HepG2 (cell line): Measurements from ENCODE around the gene FAM83E. TPM values are rescaled to one million over a fixed set of nuclear protein-coding genes. Genes with fewer than 3 reads are reported as not detected.

ENCODE experiments used
- ERF ChIP-seq: IDR thresholded peaks from 2 replicates; pipeline ENCODE4 v1.6.1; 2018; ENCODE audit warnings: missing biosample characterization, missing genetic modification reagents
- KDM5A ChIP-seq: fragments of 200-600 bp; sonication (generic); IDR thresholded peaks from 2 replicates; pipeline ENCODE4 v1.7.0; 2018; ENCODE audit warnings: antibody characterized with exemption, mild to moderate bottlenecking, low read length, borderline replicate concordance
- REST ChIP-seq, 2 experiments: IDR thresholded peaks; 2 replicates each; pipeline ENCODE4 v1.6.1; 2011 to 2012; ENCODE audit warnings: low read length in 2 of 2, borderline replicate concordance in 1 of 2, low read depth in 1 of 2, mild to moderate bottlenecking in 1 of 2, moderate library complexity in 1 of 2
- RXRB ChIP-seq: IDR thresholded peaks from 2 replicates; pipeline ENCODE4 v1.6.1; 2016; ENCODE audit warnings: borderline replicate concordance, missing genetic modification reagents, missing compliant biosample characterization
- SAP130 ChIP-seq: IDR thresholded peaks from 2 replicates; pipeline ENCODE4 v1.6.1; 2016; ENCODE audit warnings: low read depth
- SIN3A ChIP-seq: IDR thresholded peaks from 2 replicates; pipeline ENCODE4 v1.6.1; 2011; ENCODE audit warnings: low read depth, mild to moderate bottlenecking, control low read depth, low read length, borderline replicate concordance
- THRA ChIP-seq: sonication (generic); formaldehyde crosslinking; IDR thresholded peaks from 2 replicates; pipeline ENCODE4 v1.4.0; 2020; ENCODE audit warnings: missing genetic modification reagents, borderline replicate concordance
- ZEB1 ChIP-seq: IDR thresholded peaks from 2 replicates; pipeline ENCODE4 v1.6.1; 2012; ENCODE audit warnings: mild to moderate bottlenecking, low read depth, inconsistent platforms; ENCODE audit not compliant: insufficient replicate concordance
- ZNF264 ChIP-seq: sonication (generic); formaldehyde crosslinking; IDR thresholded peaks from 2 replicates; pipeline ENCODE4 v1.4.0; 2020; ENCODE audit warnings: missing genetic modification reagents
- ZNF33A ChIP-seq: sonication (generic); formaldehyde crosslinking; IDR thresholded peaks from 2 replicates; pipeline ENCODE4 v1.5.1; 2020; ENCODE audit warnings: missing genetic modification reagents, mild to moderate bottlenecking, moderate library complexity, borderline replicate concordance
- ZNF468 ChIP-seq: sonication (generic); formaldehyde crosslinking; IDR thresholded peaks from 2 replicates; pipeline ENCODE4 v1.8.0; 2022; ENCODE audit warnings: mild to moderate bottlenecking, moderate library complexity, missing genetic modification reagents
- ZNF563 ChIP-seq: sonication (generic); formaldehyde crosslinking; IDR thresholded peaks from 2 replicates; pipeline ENCODE4 v1.8.0; 2022; ENCODE audit warnings: mild to moderate bottlenecking, moderate library complexity, missing genetic modification reagents
- ZSCAN25 ChIP-seq: sonication (generic); formaldehyde crosslinking; IDR thresholded peaks from 2 replicates; pipeline ENCODE4 v1.8.0; 2022; ENCODE audit warnings: mild to moderate bottlenecking, missing genetic modification reagents
- polyA plus RNA-seq, 8 experiments: library from polyadenylated mRNA; depleted of rRNA in 3 of 8; stranded (reverse) in 7 of 8; unstranded in 1 of 8; fragments of >200 nt; fragmentation: Illumina TruSeq in 4 of 8; extraction: Trizol in 4 of 8; gene quantifications; 2 replicates each; pipeline versions ENCODE4 v1.2.1 to v1.2.3, GENCODE V29; 2011 to 2016; ENCODE audit warnings: low read depth in 4 of 8, missing spikeins in 1 of 8, mixed read lengths in 1 of 8; ENCODE audit not compliant: insufficient read depth in 1 of 8
- total RNA-seq, 5 experiments: library from RNA; depleted of rRNA; stranded (reverse); fragments of >200 nt; fragmentation: Illumina TruSeq; extraction: Trizol; gene quantifications; 2 replicates each; pipeline ENCODE4 v1.2.3, GENCODE V29; 2016; ENCODE audit warnings: low read depth in 1 of 5
- TF ChIP-seq, protein P1 (sequence below): sonication (generic); formaldehyde crosslinking; IDR thresholded peaks from 2 replicates; pipeline ENCODE4 v1.8.0; 2023; ENCODE audit warnings: mild to moderate bottlenecking, missing genetic modification reagents
- TF ChIP-seq, protein P2 (sequence below): IDR thresholded peaks from 2 replicates; pipeline ENCODE4 v1.6.1; 2016; ENCODE audit warnings: missing compliant biosample characterization, missing genetic modification reagents, borderline replicate concordance
- TF ChIP-seq, protein P3 (sequence below): sonication (generic); formaldehyde crosslinking; IDR thresholded peaks from 2 replicates; pipeline ENCODE4 v1.4.0; 2020; ENCODE audit warnings: mild to moderate bottlenecking, low read depth, missing genetic modification reagents

FAM83E gene
- total and polyA plus RNA-seq, 2 of the 13 experiments (the other 11 are each of a cell fraction or from before 2014, with no cell fraction given): 0.18 to 0.60 TPM

DNA sequence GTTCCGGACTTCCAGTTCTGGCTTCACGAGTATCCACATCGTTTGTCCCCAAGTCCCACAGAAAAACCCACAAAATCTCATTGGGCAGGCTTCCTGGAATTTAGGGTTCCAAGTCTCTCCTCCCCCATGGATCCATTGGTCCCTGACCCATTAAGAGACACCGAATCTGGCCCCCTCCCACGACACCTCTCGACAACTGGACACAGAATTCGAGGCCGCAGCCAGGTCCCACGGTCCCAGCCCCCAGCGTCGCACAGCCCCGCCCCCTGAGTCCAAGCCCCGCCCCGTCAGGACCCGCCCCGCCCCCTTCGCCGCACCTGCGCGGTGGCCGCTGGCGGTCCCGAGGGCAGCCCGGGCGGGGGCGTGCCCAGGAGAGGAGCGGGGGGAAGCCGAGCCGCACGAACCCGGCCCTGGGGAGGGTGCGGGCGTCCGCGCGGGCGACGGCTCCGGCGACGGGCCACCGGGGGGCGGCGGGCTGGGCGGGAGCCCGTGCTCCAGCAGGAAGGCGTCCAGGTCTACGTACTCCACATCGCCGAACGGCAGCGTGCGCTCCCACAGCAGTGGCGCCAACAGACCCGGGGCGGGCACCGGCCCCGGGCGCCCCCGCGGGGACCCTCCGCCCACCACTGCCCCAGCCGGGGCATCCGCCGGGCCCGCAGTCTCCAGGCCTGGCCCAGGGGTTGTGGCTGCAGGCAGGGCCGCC, 20.5 kb upstream of the FAM83E start (continued):
- TF ChIP-seq, protein P1, sequence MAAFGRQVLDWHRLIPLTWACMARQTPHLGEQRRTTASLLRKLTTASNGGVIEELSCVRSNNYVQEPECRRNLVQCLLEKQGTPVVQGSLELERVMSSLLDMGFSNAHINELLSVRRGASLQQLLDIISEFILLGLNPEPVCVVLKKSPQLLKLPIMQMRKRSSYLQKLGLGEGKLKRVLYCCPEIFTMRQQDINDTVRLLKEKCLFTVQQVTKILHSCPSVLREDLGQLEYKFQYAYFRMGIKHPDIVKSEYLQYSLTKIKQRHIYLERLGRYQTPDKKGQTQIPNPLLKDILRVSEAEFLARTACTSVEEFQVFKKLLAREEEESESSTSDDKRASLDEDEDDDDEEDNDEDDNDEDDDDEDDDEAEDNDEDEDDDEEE (CRISPR knock-in tag): 0 out of 2 replicates have a peak, but pooled peaks have one; percentile 59
- TF ChIP-seq ZNF563 (CRISPR knock-in tag) (peak; percentile 64; the same call in 1 of the 2 replicates), THRA (CRISPR knock-in tag) (peak; percentile 42; the same call in 1 of the 2 replicates), ZEB1 (no peak), SIN3A (peak; percentile 38; the same call in 1 of the 2 replicates), RXRB (peak; percentile 32; the same call in 1 of the 2 replicates), REST (IDR thresholded peaks at IDR 0.05; ENCODE audit: borderline replicate concordance in 1 of 2, low read depth in 1 of 2, low read length in 2 of 2) (peak in 1 of 2 experiments; percentile 50; a peak in 1 of 4 replicates), ZNF264 (CRISPR knock-in tag) (no peak), KDM5A (no peak), ZSCAN25 (no peak), ZNF468 (CRISPR knock-in tag) (no peak), SAP130 (CRISPR knock-in tag) (peak; percentile 53), ZNF33A (no peak), ERF (no peak)
- TF ChIP-seq, protein P2, sequence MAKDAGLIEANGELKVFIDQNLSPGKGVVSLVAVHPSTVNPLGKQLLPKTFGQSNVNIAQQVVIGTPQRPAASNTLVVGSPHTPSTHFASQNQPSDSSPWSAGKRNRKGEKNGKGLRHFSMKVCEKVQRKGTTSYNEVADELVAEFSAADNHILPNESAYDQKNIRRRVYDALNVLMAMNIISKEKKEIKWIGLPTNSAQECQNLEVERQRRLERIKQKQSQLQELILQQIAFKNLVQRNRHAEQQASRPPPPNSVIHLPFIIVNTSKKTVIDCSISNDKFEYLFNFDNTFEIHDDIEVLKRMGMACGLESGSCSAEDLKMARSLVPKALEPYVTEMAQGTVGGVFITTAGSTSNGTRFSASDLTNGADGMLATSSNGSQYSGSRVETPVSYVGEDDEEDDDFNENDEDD (CRISPR knock-in tag): peak; percentile 53; the same call in 1 of the 2 replicates
- TF ChIP-seq, protein P3, sequence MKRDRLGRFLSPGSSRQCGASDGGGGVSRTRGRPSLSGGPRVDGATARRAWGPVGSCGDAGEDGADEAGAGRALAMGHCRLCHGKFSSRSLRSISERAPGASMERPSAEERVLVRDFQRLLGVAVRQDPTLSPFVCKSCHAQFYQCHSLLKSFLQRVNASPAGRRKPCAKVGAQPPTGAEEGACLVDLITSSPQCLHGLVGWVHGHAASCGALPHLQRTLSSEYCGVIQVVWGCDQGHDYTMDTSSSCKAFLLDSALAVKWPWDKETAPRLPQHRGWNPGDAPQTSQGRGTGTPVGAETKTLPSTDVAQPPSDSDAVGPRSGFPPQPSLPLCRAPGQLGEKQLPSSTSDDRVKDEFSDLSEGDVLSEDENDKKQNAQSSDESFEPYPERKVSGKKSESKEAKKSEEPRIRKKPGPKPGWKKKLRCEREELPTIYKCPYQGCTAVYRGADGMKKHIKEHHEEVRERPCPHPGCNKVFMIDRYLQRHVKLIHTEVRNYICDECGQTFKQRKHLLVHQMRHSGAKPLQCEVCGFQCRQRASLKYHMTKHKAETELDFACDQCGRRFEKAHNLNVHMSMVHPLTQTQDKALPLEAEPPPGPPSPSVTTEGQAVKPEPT: no peak
